Immature natural killer cell (primary cell): ENCODE results near the gene OXSR1. TPM values are rescaled to one million over a fixed set of nuclear protein-coding genes. Genes with fewer than 3 reads are reported as not detected.

Experiments
- DNase-seq, 3 donors: peaks; one replicate each; pipeline ENCODE4 v3.0.0; 2022; ENCODE audit warnings: mixed read lengths in 1 of 3
- H3K27ac Mint-ChIP-seq, 6 donors: one replicate each; pipeline ENCODE4 v1.8.0; 2020; ENCODE audit warnings: mixed read lengths in 6 of 6, mild to moderate bottlenecking in 5 of 6, inconsistent platforms in 4 of 6, moderate library complexity in 3 of 6
- H3K27me3 Mint-ChIP-seq, 3 donors: one replicate each; pipeline ENCODE4 v1.8.0; 2020 to 2021; ENCODE audit warnings: low read depth in 3 of 3, mild to moderate bottlenecking in 3 of 3, mixed read lengths in 3 of 3, moderate library complexity in 3 of 3, inconsistent platforms in 1 of 3
- H3K36me3 Mint-ChIP-seq, 3 donors: one replicate each; pipeline ENCODE4 v1.8.0; 2020; ENCODE audit warnings: mixed read lengths in 3 of 3, inconsistent platforms in 2 of 3, mild to moderate bottlenecking in 2 of 3
- H3K4me1 Mint-ChIP-seq, 2 donors: one replicate each; pipeline ENCODE4 v1.8.0; 2020; ENCODE audit warnings: inconsistent platforms in 2 of 2, mild to moderate bottlenecking in 2 of 2, mixed read lengths in 2 of 2, moderate library complexity in 1 of 2
- H3K4me3 Mint-ChIP-seq, 5 donors: one replicate each; pipeline ENCODE4 v1.8.0; 2020; ENCODE audit warnings: mild to moderate bottlenecking in 5 of 5, mixed read lengths in 5 of 5, inconsistent platforms in 3 of 5, moderate library complexity in 3 of 5
- H3K9me3 Mint-ChIP-seq, 6 donors: one replicate each; pipeline ENCODE4 v1.8.0; 2020; ENCODE audit warnings: mild to moderate bottlenecking in 6 of 6, mixed read lengths in 6 of 6, inconsistent platforms in 4 of 6, moderate library complexity in 3 of 6
- polyA plus RNA-seq, 3 donors: library from polyadenylated mRNA; unstranded; fragments of 300-500 nt; fragmentation: Illumina TruSeq; gene quantifications; one replicate each; pipeline ENCODE4 v1.2.3, GENCODE V29; 2021

OXSR1 gene
- polyA plus RNA-seq: 10 to 100 TPM; 13.1 to 16.1 (median 13.5) TPM

GRCh38 chr3:38164952-38165721, at the start of gene OXSR1:
Gene OXSR1, plus strand, starts transcription at chr3:38165537. Its CDS starts 340 bp downstream, at chr3:38165877.
- peak within 1 kb of the TSS; percentile 99 to 100 (median 100) for H3K27ac Mint-ChIP-seq
- DNase-seq: peak; percentile 97 to 98 (median 98)
- peak within 1 kb of the TSS; percentile 94 to 97 (median 96) for H3K4me3 Mint-ChIP-seq
- peaks cover 9 to 18% (median 10%) of the 10 kb centered on the region in 3 donors for H3K27me3 Mint-ChIP-seq
- H3K4me1 Mint-ChIP-seq: peaks cover 33 to 43% of the 10 kb centered on the region in 2 donors
- H3K36me3 Mint-ChIP-seq: no peaks in the 10 kb centered on the region
- no peaks in the 10 kb centered on the region for H3K9me3 Mint-ChIP-seq

GRCh38 chr3:38115645-38116427, 49.5 kb upstream of the OXSR1 start:
- DNase-seq: no peak
- no peaks in the 10 kb centered on the region for H3K9me3 Mint-ChIP-seq
- H3K4me3 Mint-ChIP-seq: no peak overlapping the region
- H3K27ac Mint-ChIP-seq: peak overlapping the region in 4 of 6 donors; percentile 9 to 42 (median 16)
- H3K27me3 Mint-ChIP-seq: peaks cover 0 to 11% (median 5%) of the 10 kb centered on the region in 3 donors
- H3K36me3 Mint-ChIP-seq: no peaks in the 10 kb centered on the region
- H3K4me1 Mint-ChIP-seq: peaks cover 0 to 2% of the 10 kb centered on the region in 2 donors

- no peak overlapping the region for H3K27ac Mint-ChIP-seq
- H3K9me3 Mint-ChIP-seq: no peaks in the 10 kb centered on the region
- H3K36me3 Mint-ChIP-seq: no peaks in the 10 kb centered on the region
- peaks cover 0 to 2% of the 10 kb centered on the region in 2 donors for H3K4me1 Mint-ChIP-seq
- no peak overlapping the region for H3K4me3 Mint-ChIP-seq
- peaks cover 0 to 11% (median 5%) of the 10 kb centered on the region in 3 donors for H3K27me3 Mint-ChIP-seq
- no peak for DNase-seq
Observed at GRCh38 chr3:38116471-38117162, 48.7 kb upstream of the OXSR1 start.

GRCh38 chr3:38117163-38117716, 48.1 kb upstream of the OXSR1 start:
- H3K9me3 Mint-ChIP-seq: no peaks in the 10 kb centered on the region
- DNase-seq: no peak
- peaks cover 0 to 2% of the 10 kb centered on the region in 2 donors for H3K4me1 Mint-ChIP-seq
- H3K27ac Mint-ChIP-seq: no peak overlapping the region
- peaks cover 0 to 11% (median 5%) of the 10 kb centered on the region in 3 donors for H3K27me3 Mint-ChIP-seq
- peaks cover 0 to 4% (median 0%) of the 10 kb centered on the region in 3 donors for H3K36me3 Mint-ChIP-seq
- no peak overlapping the region for H3K4me3 Mint-ChIP-seq

- Mint-ChIP-seq H3K4me3 (no peak overlapping the region), H3K27me3 (peaks cover 0 to 11% (median 3%) of the 10 kb centered on the region in 3 donors), H3K36me3 (peaks cover 0 to 9% (median 5%) of the 10 kb centered on the region in 3 donors)
Observed at GRCh38 chr3:38117748-38118420, 47.5 kb upstream of the OXSR1 start.

GRCh38 chr3:38118421-38119247, 46.7 kb upstream of the OXSR1 start:
- Mint-ChIP-seq H3K36me3 (peaks cover 0 to 13% (median 6%) of the 10 kb centered on the region in 3 donors), H3K27ac (peak overlapping the region in 5 of 6 donors; percentile 20 to 77 (median 53)), H3K9me3 (no peaks in the 10 kb centered on the region), H3K4me1 (peaks cover 0 to 2% of the 10 kb centered on the region in 2 donors), H3K4me3 (no peak overlapping the region), H3K27me3 (peaks cover 0 to 11% (median 3%) of the 10 kb centered on the region in 3 donors)
- no peak for DNase-seq

More at GRCh38 chr3:38117748-38118420, 47.5 kb upstream of the OXSR1 start:
- peak; percentile 38 to 66 (median 44) for DNase-seq
- Mint-ChIP-seq H3K4me1 (peaks cover 0 to 2% of the 10 kb centered on the region in 2 donors), H3K27ac (peak overlapping the region in 2 of 6 donors; percentile 13 to 26), H3K9me3 (no peaks in the 10 kb centered on the region)

- Mint-ChIP-seq H3K4me3 (no peak overlapping the region), H3K4me1 (peaks cover 0 to 2% of the 10 kb centered on the region in 2 donors), H3K9me3 (no peaks in the 10 kb centered on the region), H3K27me3 (peaks cover 0 to 11% (median 3%) of the 10 kb centered on the region in 3 donors), H3K27ac (peak overlapping the region in 4 of 6 donors; percentile 20 to 69 (median 52)), H3K36me3 (peaks cover 0 to 16% (median 6%) of the 10 kb centered on the region in 3 donors)
- no peak for DNase-seq
Observed at GRCh38 chr3:38119248-38119544, 46.1 kb upstream of the OXSR1 start.

GRCh38 chr3:38119821-38120692, 45.3 kb upstream of the OXSR1 start:
- no peak for DNase-seq
- Mint-ChIP-seq H3K4me1 (peaks cover 0 to 2% of the 10 kb centered on the region in 2 donors), H3K36me3 (peaks cover 6 to 24% (median 7%) of the 10 kb centered on the region in 3 donors)

GRCh38 chr3:38120693-38121450, 44.5 kb upstream of the OXSR1 start:
- H3K4me1 Mint-ChIP-seq: peaks cover 0 to 4% of the 10 kb centered on the region in 2 donors
- H3K36me3 Mint-ChIP-seq: peaks cover 6 to 25% (median 10%) of the 10 kb centered on the region in 3 donors
- no peaks in the 10 kb centered on the region for H3K9me3 Mint-ChIP-seq
- H3K27ac Mint-ChIP-seq: peak overlapping the region in 1 of 6 donors; percentile 59
- H3K27me3 Mint-ChIP-seq: peaks cover 0 to 9% (median 3%) of the 10 kb centered on the region in 3 donors
- DNase-seq: no peak
- no peak overlapping the region for H3K4me3 Mint-ChIP-seq

More at GRCh38 chr3:38119821-38120692, 45.3 kb upstream of the OXSR1 start:
- Mint-ChIP-seq H3K27ac (peak overlapping the region in 5 of 6 donors; percentile 39 to 66 (median 53)), H3K4me3 (no peak overlapping the region), H3K9me3 (no peaks in the 10 kb centered on the region), H3K27me3 (peaks cover 0 to 9% (median 5%) of the 10 kb centered on the region in 3 donors)

- H3K36me3 Mint-ChIP-seq: peaks cover 6 to 25% (median 10%) of the 10 kb centered on the region in 3 donors
- H3K4me3 Mint-ChIP-seq: no peak overlapping the region
- H3K27me3 Mint-ChIP-seq: peaks cover 0 to 9% (median 3%) of the 10 kb centered on the region in 3 donors
- no peak overlapping the region for H3K27ac Mint-ChIP-seq
- H3K4me1 Mint-ChIP-seq: peaks cover 0 to 4% of the 10 kb centered on the region in 2 donors
- no peaks in the 10 kb centered on the region for H3K9me3 Mint-ChIP-seq
- DNase-seq: no peak
Observed at GRCh38 chr3:38121451-38121831, 43.9 kb upstream of the OXSR1 start.
